ENCODE measurements around the gene C16orf74.

GRCh38 chr16:85662482-85662812 is 88.4 kb downstream of the C16orf74 start:
- TF ChIP-seq MYC (IDR thresholded peaks at IDR 0.05; ENCODE audit: low read depth, low read length) (no peak), CTCF (IDR thresholded peaks at IDR 0.05; ENCODE audit: low read depth, low read length) (no peak), POLR2A (IDR thresholded peaks at IDR 0.05; ENCODE audit: extremely low read depth, insufficient read length) (no peak), MAX (IDR thresholded peaks at IDR 0.05; ENCODE audit: low read depth, low read length) (no peak)

All from NB4 (cell line).